Neural cell (in vitro differentiated cells): Measurements from ENCODE around the gene PRKX. TPM values are rescaled to one million over a fixed set of nuclear protein-coding genes. Genes with fewer than 3 reads are reported as not detected.

ENCODE experiments used
- H2AFZ ChIP-seq: fragments of 200-600, 300-800 bp; sonication (generic), shearing (Covaris generic); 2 replicates; pipeline ENCODE4 v1.6.0; 2014; ENCODE audit warnings: low read depth, mild to moderate bottlenecking, antibody characterized with exemption, low read length, moderate library complexity
- H3F3A ChIP-seq: fragments of 200-600 bp; shearing (Covaris generic); 2 replicates; pipeline ENCODE4 v1.6.1; 2016; ENCODE audit warnings: mild to moderate bottlenecking, moderate library complexity, mixed read lengths, antibody characterized with exemption, low read length; ENCODE audit not compliant: insufficient read depth, poor library complexity, severe bottlenecking
- H3K27ac ChIP-seq: fragments of 200-600, 300-800 bp; sonication (generic), shearing (Covaris generic); 2 replicates; pipeline ENCODE4 v1.5.1; 2014; ENCODE audit warnings: mild to moderate bottlenecking, low read length, moderate library complexity
- H3K27me3 ChIP-seq: fragments of 300-800, 200-600 bp; sonication (generic), shearing (Covaris generic); 2 replicates; pipeline ENCODE4 v1.6.0; 2014; ENCODE audit warnings: mild to moderate bottlenecking, low read depth, low read length, moderate library complexity; ENCODE audit not compliant: insufficient read depth
- H3K36me3 ChIP-seq: fragments of 300-800, 200-600 bp; sonication (generic), shearing (Covaris generic); 2 replicates; pipeline ENCODE4 v1.5.1; 2014; ENCODE audit warnings: mild to moderate bottlenecking, antibody characterized with exemption, low read length, moderate library complexity; ENCODE audit not compliant: insufficient read depth
- H3K4me2 ChIP-seq: fragments of 300-800, 200-600 bp; sonication (generic), shearing (Covaris generic); 2 replicates; pipeline ENCODE4 v1.6.0; 2014; ENCODE audit warnings: mild to moderate bottlenecking, low read length
- H3K4me3 ChIP-seq: fragments of 300-800, 200-600 bp; sonication (generic), shearing (Covaris generic); 2 replicates; pipeline ENCODE4 v1.5.1; 2014; ENCODE audit warnings: mild to moderate bottlenecking, low read length, moderate library complexity
- H3K79me2 ChIP-seq: fragments of 200-600 bp; shearing (Covaris generic); replicated peaks from 2 replicates; pipeline ENCODE4 v1.6.0; 2014; ENCODE audit warnings: mild to moderate bottlenecking, low read length, moderate library complexity; ENCODE audit not compliant: insufficient read depth
- H3K9ac ChIP-seq: fragments of 300-800, 200-600 bp; sonication (generic), shearing (Covaris generic); 2 replicates; pipeline ENCODE4 v1.6.1; 2016; ENCODE audit warnings: mild to moderate bottlenecking, low read length, mixed read lengths
- H3K9me2 ChIP-seq: fragments of 200-600 bp; shearing (Covaris generic); 2 replicates; pipeline ENCODE4 v1.6.1; 2016; ENCODE audit warnings: mild to moderate bottlenecking, low read length, mixed read lengths; ENCODE audit not compliant: insufficient read depth
- H3K9me3 ChIP-seq: fragments of 200-600, 300-800 bp; sonication (generic), shearing (Covaris generic); 2 replicates; pipeline ENCODE4 v1.6.1; 2016; ENCODE audit warnings: mild to moderate bottlenecking, mixed run types, low read length, moderate library complexity, mixed read lengths
- H4K20me1 ChIP-seq: fragments of 200-600 bp; shearing (Covaris generic); 2 replicates; pipeline ENCODE4 v1.6.1; 2016; ENCODE audit warnings: mild to moderate bottlenecking, mixed run types; ENCODE audit not compliant: insufficient read depth
- CTCF ChIP-seq: fragments of 450-650 bp; IDR thresholded peaks from 2 replicates; pipeline ENCODE4 v1.5.1; 2014; ENCODE audit warnings: antibody characterized with exemption, mild to moderate bottlenecking, moderate library complexity; ENCODE audit not compliant: poor library complexity, severe bottlenecking
- EP300 ChIP-seq: fragments of 450-650 bp; conservative IDR thresholded peaks from 2 replicates; pipeline ENCODE4 v1.6.1; 2014; ENCODE audit warnings: antibody characterized with exemption, mild to moderate bottlenecking, moderate library complexity; ENCODE audit not compliant: poor library complexity, severe bottlenecking
- EZH2 ChIP-seq: fragments of 200-600, 300-800 bp; shearing (Covaris generic), sonication (generic); IDR thresholded peaks from 2 replicates; pipeline ENCODE4 v1.6.1; 2014; ENCODE audit warnings: antibody characterized with exemption, low read length, borderline replicate concordance, mild to moderate bottlenecking; ENCODE audit not compliant: insufficient read depth, poor library complexity, severe bottlenecking
- MXI1 ChIP-seq: fragments of 450-650 bp; conservative IDR thresholded peaks from 2 replicates; pipeline ENCODE4 v1.6.1; 2014; ENCODE audit warnings: antibody characterized with exemption, mild to moderate bottlenecking; ENCODE audit not compliant: poor library complexity, severe bottlenecking
- POLR2AphosphoS5 ChIP-seq: IDR thresholded peaks from 2 replicates; pipeline ENCODE4 v1.6.1; 2012
- RAD21 ChIP-seq: fragments of 450-650 bp; conservative IDR thresholded peaks from 2 replicates; pipeline ENCODE4 v1.6.1; 2014; ENCODE audit warnings: antibody characterized with exemption, mild to moderate bottlenecking, moderate library complexity
- REST ChIP-seq: IDR thresholded peaks from 2 replicates; pipeline ENCODE4 v1.6.1; 2012; ENCODE audit warnings: borderline replicate concordance
- SMC3 ChIP-seq: fragments of 450-650 bp; conservative IDR thresholded peaks from 2 replicates; pipeline ENCODE4 v1.6.1; 2014; ENCODE audit warnings: antibody characterized with exemption, mild to moderate bottlenecking, moderate library complexity; ENCODE audit not compliant: poor library complexity
- TAF1 ChIP-seq: IDR thresholded peaks from 2 replicates; pipeline ENCODE4 v1.6.1; 2012; ENCODE audit warnings: low read depth
- polyA plus RNA-seq: library from polyadenylated mRNA; depleted of rRNA; stranded (reverse); fragments of >200 nt; gene quantifications from 2 replicates; pipeline ENCODE4 v1.2.3, GENCODE V29; 2014

The PRKX gene
- polyA plus RNA-seq, 1 donor from 2014 or later = 27.4 TPM

- no peaks in the 10 kb centered on the region for H3K9me3 ChIP-seq
- no peak for TF ChIP-seq POLR2AphosphoS5
- no peak for TF ChIP-seq TAF1
- no peak for TF ChIP-seq EP300
- TF ChIP-seq MXI1 = no peak
- no peak for TF ChIP-seq SMC3
- no peaks in the 10 kb centered on the region for H3K79me2 ChIP-seq
- H3K36me3 ChIP-seq = no peaks in the 10 kb centered on the region
- H4K20me1 ChIP-seq = no peaks in the 10 kb centered on the region
- no peak overlapping the region for H2AFZ ChIP-seq
- H3K9ac ChIP-seq = no peak overlapping the region
- H3K9me2 ChIP-seq = no peaks in the 10 kb centered on the region
- no peak overlapping the region for H3K4me3 ChIP-seq
- H3K27ac ChIP-seq = no peak overlapping the region
- no peaks in the 10 kb centered on the region for H3F3A ChIP-seq
- no peak overlapping the region for H3K4me2 ChIP-seq
- H3K27me3 ChIP-seq = no peaks in the 10 kb centered on the region
These were observed 110.3 kb downstream of the PRKX start for GRCh38 chrX:3603026-3603661.

GRCh38 chrX:3599802-3600430, 113.5 kb downstream of the PRKX start:
- no peak overlapping the region for H3K9ac ChIP-seq
- no peak overlapping the region for H2AFZ ChIP-seq
- no peak overlapping the region for H3K27ac ChIP-seq
- no peaks in the 10 kb centered on the region for H3K79me2 ChIP-seq
- H3K4me2 ChIP-seq = no peak overlapping the region
- H4K20me1 ChIP-seq = no peaks in the 10 kb centered on the region
- TF ChIP-seq POLR2AphosphoS5 (no peak), TAF1 (no peak), CTCF (no peak), REST (no peak), EP300 (no peak)
- H3F3A ChIP-seq = no peaks in the 10 kb centered on the region
- no peaks in the 10 kb centered on the region for H3K9me3 ChIP-seq
- H3K27me3 ChIP-seq = no peaks in the 10 kb centered on the region
- no peaks in the 10 kb centered on the region for H3K9me2 ChIP-seq
- H3K36me3 ChIP-seq = no peaks in the 10 kb centered on the region
- no peak overlapping the region for H3K4me3 ChIP-seq

GRCh38 chrX:3598709-3599108, 114.7 kb downstream of the PRKX start:
- Histone ChIP-seq H3K27me3 (no peaks in the 10 kb centered on the region), H4K20me1 (no peaks in the 10 kb centered on the region), H3K36me3 (no peaks in the 10 kb centered on the region), H3K4me2 (no peak overlapping the region), H3K4me3 (no peak overlapping the region), H3K9ac (no peak overlapping the region), H3K9me3 (no peaks in the 10 kb centered on the region), H3K27ac (no peak overlapping the region), H2AFZ (no peak overlapping the region), H3K79me2 (no peaks in the 10 kb centered on the region), H3K9me2 (no peaks in the 10 kb centered on the region), H3F3A (no peaks in the 10 kb centered on the region)
- TF ChIP-seq CTCF (no peak), MXI1 (no peak), POLR2AphosphoS5 (no peak), TAF1 (no peak), REST (no peak), EP300 (no peak), SMC3 (no peak), RAD21 (no peak), EZH2 (no peak)
